WTC11 (cell line): ENCODE measurements around the gene SAMM50.

ENCODE experiments used
- TF ChIP-seq, protein P1 (sequence below): sonication (generic); formaldehyde crosslinking; IDR thresholded peaks from 2 replicates; pipeline ENCODE4 v1.8.0; 2022; ENCODE audit warnings: mild to moderate bottlenecking, missing genetic modification reagents
- TF ChIP-seq, protein P2 (sequence below): sonication (generic); formaldehyde crosslinking; IDR thresholded peaks from 2 replicates; pipeline ENCODE4 v1.8.1; 2023; ENCODE audit warnings: mild to moderate bottlenecking, moderate library complexity, missing genetic modification reagents
- TF ChIP-seq, protein P3 (sequence below): fragments of 200-600 bp; IDR thresholded peaks from 2 replicates; pipeline ENCODE4 v1.8.0; 2022; ENCODE audit warnings: antibody characterized with exemption
- TF ChIP-seq, protein P4 (sequence below): sonication (generic); formaldehyde crosslinking; IDR thresholded peaks from 2 replicates; pipeline ENCODE4 v1.8.0; 2022; ENCODE audit warnings: mild to moderate bottlenecking, missing genetic modification reagents

- TF ChIP-seq, protein P1, sequence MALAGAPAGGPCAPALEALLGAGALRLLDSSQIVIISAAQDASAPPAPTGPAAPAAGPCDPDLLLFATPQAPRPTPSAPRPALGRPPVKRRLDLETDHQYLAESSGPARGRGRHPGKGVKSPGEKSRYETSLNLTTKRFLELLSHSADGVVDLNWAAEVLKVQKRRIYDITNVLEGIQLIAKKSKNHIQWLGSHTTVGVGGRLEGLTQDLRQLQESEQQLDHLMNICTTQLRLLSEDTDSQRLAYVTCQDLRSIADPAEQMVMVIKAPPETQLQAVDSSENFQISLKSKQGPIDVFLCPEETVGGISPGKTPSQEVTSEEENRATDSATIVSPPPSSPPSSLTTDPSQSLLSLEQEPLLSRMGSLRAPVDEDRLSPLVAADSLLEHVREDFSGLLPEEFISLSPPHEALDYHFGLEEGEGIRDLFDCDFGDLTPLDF (CRISPR knock-in tag), result no peak
- TF ChIP-seq, protein P2, sequence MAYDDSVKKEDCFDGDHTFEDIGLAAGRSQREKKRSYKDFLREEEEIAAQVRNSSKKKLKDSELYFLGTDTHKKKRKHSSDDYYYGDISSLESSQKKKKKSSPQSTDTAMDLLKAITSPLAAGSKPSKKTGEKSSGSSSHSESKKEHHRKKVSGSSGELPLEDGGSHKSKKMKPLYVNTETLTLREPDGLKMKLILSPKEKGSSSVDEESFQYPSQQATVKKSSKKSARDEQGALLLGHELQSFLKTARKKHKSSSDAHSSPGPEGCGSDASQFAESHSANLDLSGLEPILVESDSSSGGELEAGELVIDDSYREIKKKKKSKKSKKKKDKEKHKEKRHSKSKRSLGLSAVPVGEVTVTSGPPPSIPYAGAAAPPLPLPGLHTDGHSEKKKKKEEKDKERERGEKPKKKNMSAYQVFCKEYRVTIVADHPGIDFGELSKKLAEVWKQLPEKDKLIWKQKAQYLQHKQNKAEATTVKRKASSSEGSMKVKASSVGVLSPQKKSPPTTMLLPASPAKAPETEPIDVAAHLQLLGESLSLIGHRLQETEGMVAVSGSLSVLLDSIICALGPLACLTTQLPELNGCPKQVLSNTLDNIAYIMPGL (CRISPR knock-in tag), result no peak
- TF ChIP-seq, protein P3, sequence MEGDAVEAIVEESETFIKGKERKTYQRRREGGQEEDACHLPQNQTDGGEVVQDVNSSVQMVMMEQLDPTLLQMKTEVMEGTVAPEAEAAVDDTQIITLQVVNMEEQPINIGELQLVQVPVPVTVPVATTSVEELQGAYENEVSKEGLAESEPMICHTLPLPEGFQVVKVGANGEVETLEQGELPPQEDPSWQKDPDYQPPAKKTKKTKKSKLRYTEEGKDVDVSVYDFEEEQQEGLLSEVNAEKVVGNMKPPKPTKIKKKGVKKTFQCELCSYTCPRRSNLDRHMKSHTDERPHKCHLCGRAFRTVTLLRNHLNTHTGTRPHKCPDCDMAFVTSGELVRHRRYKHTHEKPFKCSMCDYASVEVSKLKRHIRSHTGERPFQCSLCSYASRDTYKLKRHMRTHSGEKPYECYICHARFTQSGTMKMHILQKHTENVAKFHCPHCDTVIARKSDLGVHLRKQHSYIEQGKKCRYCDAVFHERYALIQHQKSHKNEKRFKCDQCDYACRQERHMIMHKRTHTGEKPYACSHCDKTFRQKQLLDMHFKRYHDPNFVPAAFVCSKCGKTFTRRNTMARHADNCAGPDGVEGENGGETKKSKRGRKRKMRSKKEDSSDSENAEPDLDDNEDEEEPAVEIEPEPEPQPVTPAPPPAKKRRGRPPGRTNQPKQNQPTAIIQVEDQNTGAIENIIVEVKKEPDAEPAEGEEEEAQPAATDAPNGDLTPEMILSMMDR, result no peak
- TF ChIP-seq, protein P4, sequence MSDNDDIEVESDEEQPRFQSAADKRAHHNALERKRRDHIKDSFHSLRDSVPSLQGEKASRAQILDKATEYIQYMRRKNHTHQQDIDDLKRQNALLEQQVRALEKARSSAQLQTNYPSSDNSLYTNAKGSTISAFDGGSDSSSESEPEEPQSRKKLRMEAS (CRISPR knock-in tag), result no peak
These were observed 64.2 kb downstream of the SAMM50 start for GRCh38 chr22:44019416-44019815.
